Skeletal muscle satellite cell (primary cell): ENCODE data around the gene UPK3A. TPM values are rescaled to one million over a fixed set of nuclear protein-coding genes. Genes with fewer than 3 reads are reported as not detected.

ENCODE experiments used
- H3K27me3 ChIP-seq: 2 replicates; pipeline ENCODE4 v1.7.0; 2013; ENCODE audit warnings: low read length; ENCODE audit not compliant: control insufficient read depth, insufficient read depth
- H3K36me3 ChIP-seq: 2 replicates; pipeline ENCODE4 v1.7.0; 2013; ENCODE audit warnings: mild to moderate bottlenecking, control low read depth, low read length; ENCODE audit not compliant: insufficient read depth
- H3K4me1 ChIP-seq: 2 replicates; pipeline ENCODE4 v1.7.0; 2013; ENCODE audit warnings: low read length; ENCODE audit not compliant: control insufficient read depth, insufficient read depth
- H3K4me2 ChIP-seq: 2 replicates; pipeline ENCODE4 v1.7.0; 2013; ENCODE audit warnings: mild to moderate bottlenecking, low read length
- H3K4me3 ChIP-seq: 2 replicates; pipeline ENCODE4 v1.7.0; 2013; ENCODE audit warnings: low read length
- H3K9ac ChIP-seq: 2 replicates; pipeline ENCODE4 v1.7.0; 2013; ENCODE audit warnings: mild to moderate bottlenecking, low read depth, low read length, moderate library complexity
- H3K9me3 ChIP-seq: replicated peaks from 2 replicates; pipeline ENCODE4 v1.7.0; 2013; ENCODE audit warnings: mild to moderate bottlenecking, control low read depth, low read length
- total RNA-seq: library from RNA; depleted of rRNA; stranded (reverse); fragments of >200 nt; gene quantifications from 2 replicates; pipeline ENCODE4 v1.2.3, GENCODE V29; 2012; rRNA removed

The UPK3A gene
- total RNA-seq = not detected in 2 replicates

DNA sequence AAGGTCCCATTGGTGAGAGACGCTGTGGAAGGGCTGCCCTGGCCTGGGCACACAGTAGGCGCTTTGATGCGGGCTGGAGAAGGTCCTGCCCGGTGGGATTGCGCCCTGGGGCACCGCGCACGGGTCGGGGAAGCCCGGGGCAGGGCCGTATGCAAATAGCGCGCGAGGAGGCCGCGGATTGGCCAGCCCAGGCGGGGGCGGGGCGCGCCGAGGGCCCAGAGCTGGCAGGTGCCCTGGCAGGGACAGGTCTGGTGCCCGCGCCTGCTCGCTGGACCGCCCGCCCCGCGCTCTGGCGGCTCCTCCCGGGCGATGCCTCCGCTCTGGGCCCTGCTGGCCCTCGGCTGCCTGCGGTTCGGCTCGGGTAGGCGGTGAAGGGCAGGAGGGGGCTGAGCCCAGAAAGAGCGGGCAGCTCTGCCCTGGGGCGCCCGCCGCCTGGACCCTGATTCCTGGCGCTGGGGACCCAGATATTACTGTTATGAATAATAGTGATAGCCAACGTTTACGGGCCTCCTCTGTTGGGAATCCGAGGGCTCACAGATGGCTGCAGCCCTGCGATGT is at the start of gene UPK3A:
TSS of gene UPK3A (plus strand) at position 245 of the 558 bp plus-strand sequence. CDS start at position 310, 65 bp downstream.
- no peak within 1 kb of the TSS for H3K9ac ChIP-seq
- peaks cover 50% of the 10 kb centered on the region for H3K27me3 ChIP-seq
- H3K9me3 ChIP-seq = no peaks in the 10 kb centered on the region
- peak within 1 kb of the TSS; percentile 61 for H3K4me2 ChIP-seq
- H3K4me3 ChIP-seq = peak within 1 kb of the TSS; percentile 43
- H3K36me3 ChIP-seq = no peaks in the 10 kb centered on the region
- H3K4me1 ChIP-seq = no peaks in the 10 kb centered on the region

DNA sequence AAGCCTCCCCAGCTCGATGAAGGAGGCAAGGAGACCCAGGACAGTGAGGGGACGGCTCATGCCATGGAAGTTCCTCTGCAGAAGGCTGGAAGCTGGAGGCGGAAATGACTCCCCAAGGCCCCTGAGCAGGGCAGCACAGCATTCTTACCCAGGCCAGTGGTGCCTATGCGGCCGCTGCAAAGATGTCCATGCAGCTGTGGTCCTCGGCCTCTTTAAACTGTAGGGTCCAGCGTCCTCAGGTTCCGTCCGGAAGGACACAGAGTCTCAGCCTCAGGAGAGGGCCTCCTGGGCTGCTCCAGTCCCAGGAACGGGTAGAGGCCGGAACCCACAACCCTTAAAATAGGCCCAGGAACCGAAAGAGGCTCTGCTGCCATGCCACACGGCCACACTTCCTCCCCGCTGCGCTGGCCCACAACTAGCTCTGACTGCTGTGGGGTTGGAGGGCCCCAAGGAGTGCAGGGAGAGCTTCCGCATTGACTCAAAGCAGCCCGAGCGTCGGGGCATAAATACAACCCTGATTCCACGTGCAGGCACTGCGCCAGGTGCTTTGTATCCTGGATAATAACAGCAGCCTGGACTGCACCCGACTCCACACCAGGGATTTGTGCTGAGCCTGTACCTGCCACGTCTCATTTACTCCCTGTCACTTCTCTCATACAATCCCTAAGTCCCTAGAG is 49.5 kb upstream of the UPK3A start:
- Histone ChIP-seq H3K27me3 (no peaks in the 10 kb centered on the region), H3K9ac (no peak overlapping the region), H3K36me3 (no peaks in the 10 kb centered on the region), H3K4me2 (no peak overlapping the region), H3K4me1 (peaks cover 10% of the 10 kb centered on the region), H3K4me3 (no peak overlapping the region), H3K9me3 (no peaks in the 10 kb centered on the region)

DNA sequence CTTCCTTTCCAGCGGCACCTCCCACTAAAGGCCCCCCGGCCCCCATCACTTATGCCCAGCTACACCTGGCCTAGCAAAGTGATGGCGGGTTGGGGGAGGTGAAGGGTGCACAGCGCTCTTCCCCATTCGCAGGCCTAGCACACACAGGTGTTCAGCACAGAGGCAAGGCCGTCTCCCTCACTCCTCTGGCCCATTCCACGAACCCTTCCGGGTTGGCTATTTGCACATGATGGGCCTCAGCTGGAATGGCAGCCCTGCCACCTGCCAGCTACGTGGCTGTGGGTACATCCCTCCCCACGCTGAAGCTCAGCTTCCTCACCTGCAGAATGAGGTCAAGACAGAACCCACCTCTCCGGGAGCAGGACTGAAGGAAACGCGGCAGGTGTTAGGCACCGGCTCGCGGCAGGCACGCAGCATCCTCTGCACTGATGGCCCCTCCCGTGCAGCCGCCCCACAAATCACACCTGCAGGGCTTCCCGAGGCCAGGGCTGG is 48.9 kb upstream of the UPK3A start:
- no peaks in the 10 kb centered on the region for H3K9me3 ChIP-seq
- no peak overlapping the region for H3K9ac ChIP-seq
- no peak overlapping the region for H3K4me2 ChIP-seq
- no peaks in the 10 kb centered on the region for H3K36me3 ChIP-seq
- peaks cover 10% of the 10 kb centered on the region for H3K4me1 ChIP-seq
- no peaks in the 10 kb centered on the region for H3K27me3 ChIP-seq
- no peak overlapping the region for H3K4me3 ChIP-seq

DNA sequence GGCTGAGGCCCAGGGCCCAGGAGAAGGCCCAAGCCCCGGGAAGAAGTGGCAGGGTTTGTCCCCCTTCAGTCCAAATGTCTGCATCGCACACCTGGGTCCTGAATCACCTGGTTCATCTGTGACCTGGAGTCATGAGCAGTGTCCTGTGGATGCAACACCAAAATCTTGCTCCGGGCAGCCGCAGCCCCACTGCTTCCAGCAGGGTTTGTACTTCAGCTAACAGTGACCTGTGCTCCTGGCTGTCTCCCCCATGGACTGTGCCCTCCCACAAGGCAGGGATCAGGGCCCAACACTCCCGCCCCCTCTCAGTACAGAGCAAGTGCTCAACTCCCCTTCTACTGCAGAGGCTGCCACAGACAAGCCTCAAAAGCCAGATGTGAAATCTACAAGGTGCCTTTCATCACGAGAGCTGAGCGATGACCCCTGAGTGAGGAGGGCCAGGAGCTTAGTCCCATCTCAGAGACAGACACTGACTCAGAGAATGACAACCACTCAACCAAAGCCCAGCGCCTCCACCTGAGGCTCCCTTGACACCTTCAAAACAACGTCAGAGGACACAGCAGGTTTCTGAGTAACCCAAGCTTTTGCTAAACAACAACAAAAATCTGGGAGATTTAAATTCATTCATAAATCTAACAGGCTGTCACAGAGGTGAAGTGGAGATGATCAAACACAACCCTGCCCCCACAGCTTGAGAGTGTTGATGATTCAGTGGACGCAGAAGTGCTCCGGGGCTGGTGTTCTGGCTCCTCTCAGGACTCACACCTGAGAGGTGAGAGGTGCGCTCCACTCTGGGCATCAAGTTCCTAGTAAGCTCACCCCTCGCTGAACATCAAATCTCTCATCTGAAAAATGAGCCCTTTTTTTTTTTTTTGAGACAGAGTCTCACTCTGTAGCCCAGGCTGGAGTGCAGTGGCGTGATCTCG is 47.4 kb upstream of the UPK3A start:
- H3K27me3 ChIP-seq = no peaks in the 10 kb centered on the region
- no peak overlapping the region for H3K9ac ChIP-seq
- H3K4me3 ChIP-seq = no peak overlapping the region

DNA sequence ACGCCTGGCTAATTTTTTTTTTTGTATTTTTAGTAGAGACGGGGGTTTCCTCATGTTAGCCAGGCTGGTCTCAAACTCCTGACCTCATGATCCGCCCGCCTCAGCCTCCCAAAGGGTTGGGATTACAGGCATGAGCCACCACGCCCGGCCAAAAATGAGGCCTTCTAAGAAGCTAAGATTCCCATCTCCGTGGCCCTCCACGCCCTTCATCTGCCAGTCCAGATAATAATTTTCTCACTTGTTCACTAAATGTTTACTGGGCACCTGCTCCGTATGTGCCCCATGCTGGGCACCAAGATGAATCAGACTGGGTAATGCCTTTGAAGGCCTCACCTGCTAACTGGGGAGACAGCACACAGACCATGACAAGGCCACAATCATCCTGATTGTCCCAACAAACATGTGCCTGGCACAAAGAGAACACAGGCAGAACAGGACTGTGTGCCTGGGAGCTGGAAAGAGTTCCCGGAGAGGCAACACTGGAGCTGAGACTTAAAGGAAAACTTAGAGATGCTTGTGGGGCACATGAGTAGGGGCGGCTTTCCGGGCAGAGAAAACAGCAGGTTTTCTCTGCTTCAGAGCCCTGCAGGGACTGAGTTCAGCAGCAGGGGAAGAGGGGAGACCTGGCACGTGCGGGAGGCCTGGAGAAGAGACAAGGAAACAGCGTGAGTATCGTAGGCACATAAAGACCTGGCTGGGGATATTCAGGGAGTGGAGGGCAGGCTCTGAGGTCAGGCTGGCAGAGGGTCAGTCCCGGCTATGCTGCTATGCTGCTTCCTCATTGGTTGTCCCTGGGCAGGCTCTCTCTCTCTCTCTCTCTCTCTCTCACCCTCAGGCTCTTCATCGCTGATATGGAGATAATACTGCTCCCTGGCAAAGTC is 46.4 kb upstream of the UPK3A start:
- Histone ChIP-seq H3K27me3 (no peaks in the 10 kb centered on the region), H3K36me3 (no peaks in the 10 kb centered on the region), H3K4me2 (no peak overlapping the region), H3K4me3 (no peak overlapping the region), H3K9ac (no peak overlapping the region), H3K4me1 (peaks cover 13% of the 10 kb centered on the region), H3K9me3 (no peaks in the 10 kb centered on the region)

More for the DNA sequence above, 47.4 kb upstream of the UPK3A start:
- Histone ChIP-seq H3K9me3 (no peaks in the 10 kb centered on the region), H3K4me2 (no peak overlapping the region), H3K4me1 (peaks cover 13% of the 10 kb centered on the region), H3K36me3 (no peaks in the 10 kb centered on the region)

DNA sequence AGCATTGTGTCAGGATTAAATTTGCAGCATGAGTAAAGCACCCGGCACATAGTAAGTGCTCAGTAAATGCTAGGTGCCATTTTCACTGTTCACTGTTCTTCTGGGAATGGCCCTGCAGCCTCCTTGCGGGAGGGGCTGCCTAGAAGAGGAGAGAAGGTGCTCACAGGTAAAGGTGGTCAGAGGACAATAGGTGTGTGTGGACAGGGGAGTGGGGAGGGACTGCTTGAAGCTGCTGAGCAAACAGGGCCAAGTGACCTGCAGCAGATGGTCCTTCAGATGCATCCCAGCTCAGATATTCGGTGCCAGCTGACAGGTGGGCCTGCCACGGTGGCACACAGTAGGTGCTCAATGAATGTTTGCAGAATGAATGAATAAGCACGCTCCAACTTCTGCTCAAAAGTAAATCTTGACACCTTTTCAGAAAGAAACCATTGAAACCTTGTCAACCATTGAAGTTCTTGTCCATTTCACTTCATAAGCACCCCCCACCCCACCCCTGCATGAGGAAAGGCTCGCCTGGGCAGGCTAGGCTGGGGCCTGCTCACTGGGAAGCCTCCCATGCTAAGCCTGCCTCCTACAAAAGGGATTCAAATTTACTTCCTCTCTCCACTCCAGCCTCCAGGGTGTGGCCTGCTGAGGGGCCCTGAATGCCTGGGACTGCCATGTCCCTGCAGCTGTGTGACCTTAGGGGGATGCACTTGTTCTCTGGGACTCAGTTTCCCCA is 45.6 kb upstream of the UPK3A start:
- Histone ChIP-seq H3K4me3 (peak overlapping the region; percentile 79), H3K4me1 (peaks cover 13% of the 10 kb centered on the region)

DNA sequence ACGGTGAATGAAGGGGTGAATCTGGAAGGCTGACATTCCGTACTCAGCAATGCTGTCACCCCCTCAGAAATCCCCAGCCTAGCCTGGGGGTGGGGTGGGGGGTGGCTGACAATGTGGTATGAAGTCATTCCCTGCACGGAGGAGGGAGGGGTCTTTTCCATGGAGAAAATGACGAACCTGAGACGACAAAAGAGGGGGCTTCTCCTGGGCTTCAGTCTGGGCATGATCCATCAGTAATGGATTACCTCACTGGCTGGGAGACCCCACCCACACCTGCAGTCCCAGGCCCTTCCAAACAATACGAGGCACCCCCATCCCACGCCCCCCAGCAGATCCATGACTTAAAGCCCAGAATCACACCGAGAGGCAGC is 45.1 kb upstream of the UPK3A start:
- H3K4me1 ChIP-seq = peaks cover 13% of the 10 kb centered on the region
- H3K27me3 ChIP-seq = no peaks in the 10 kb centered on the region
- H3K36me3 ChIP-seq = no peaks in the 10 kb centered on the region
- peak overlapping the region; percentile 79 for H3K4me3 ChIP-seq
- no peaks in the 10 kb centered on the region for H3K9me3 ChIP-seq
- peak overlapping the region; percentile 65 for H3K9ac ChIP-seq
- peak overlapping the region; percentile 90 for H3K4me2 ChIP-seq

More for the DNA sequence above, 45.6 kb upstream of the UPK3A start:
- Histone ChIP-seq H3K9ac (no peak overlapping the region), H3K36me3 (no peaks in the 10 kb centered on the region), H3K9me3 (no peaks in the 10 kb centered on the region), H3K4me2 (peak overlapping the region; percentile 90), H3K27me3 (no peaks in the 10 kb centered on the region)

DNA sequence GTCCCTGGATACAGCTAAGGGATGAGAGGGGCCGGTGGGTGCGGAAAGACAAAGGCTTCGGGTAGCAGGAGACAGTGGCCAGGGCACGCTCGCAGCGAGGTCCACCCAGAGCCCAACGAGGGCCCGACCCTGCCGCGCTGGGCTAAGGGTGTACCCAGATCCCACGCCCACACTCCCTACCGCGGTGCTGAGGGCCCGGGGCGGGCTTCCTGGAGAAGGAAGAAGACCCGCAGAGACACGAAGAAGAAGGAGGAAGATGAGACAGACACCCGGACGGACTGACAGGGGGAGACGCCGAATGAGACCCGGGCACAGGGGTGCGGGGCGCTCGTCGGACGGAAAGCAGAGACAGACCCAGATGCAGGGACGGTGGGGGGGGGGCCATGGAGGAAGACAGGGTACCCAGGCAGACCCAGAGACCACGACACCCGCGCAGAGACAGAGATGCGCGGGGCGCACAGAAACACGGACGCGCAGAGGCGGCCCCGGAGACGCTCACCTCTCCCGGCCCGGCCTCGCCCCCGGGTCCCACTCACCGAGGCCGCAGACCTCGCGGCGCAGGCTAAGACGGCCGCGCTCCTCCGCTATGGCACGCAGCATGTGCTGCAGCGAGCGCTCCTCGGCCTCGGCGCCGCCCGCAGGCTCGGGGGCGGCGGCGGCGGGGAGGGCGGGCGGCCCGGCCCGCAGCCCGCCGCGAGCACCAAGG is 44.5 kb upstream of the UPK3A start:
- Histone ChIP-seq H3K36me3 (no peaks in the 10 kb centered on the region), H3K4me2 (peak overlapping the region; percentile 90), H3K9ac (peak overlapping the region; percentile 65), H3K4me3 (peak overlapping the region; percentile 79), H3K27me3 (no peaks in the 10 kb centered on the region), H3K4me1 (peaks cover 13% of the 10 kb centered on the region), H3K9me3 (no peaks in the 10 kb centered on the region)

DNA sequence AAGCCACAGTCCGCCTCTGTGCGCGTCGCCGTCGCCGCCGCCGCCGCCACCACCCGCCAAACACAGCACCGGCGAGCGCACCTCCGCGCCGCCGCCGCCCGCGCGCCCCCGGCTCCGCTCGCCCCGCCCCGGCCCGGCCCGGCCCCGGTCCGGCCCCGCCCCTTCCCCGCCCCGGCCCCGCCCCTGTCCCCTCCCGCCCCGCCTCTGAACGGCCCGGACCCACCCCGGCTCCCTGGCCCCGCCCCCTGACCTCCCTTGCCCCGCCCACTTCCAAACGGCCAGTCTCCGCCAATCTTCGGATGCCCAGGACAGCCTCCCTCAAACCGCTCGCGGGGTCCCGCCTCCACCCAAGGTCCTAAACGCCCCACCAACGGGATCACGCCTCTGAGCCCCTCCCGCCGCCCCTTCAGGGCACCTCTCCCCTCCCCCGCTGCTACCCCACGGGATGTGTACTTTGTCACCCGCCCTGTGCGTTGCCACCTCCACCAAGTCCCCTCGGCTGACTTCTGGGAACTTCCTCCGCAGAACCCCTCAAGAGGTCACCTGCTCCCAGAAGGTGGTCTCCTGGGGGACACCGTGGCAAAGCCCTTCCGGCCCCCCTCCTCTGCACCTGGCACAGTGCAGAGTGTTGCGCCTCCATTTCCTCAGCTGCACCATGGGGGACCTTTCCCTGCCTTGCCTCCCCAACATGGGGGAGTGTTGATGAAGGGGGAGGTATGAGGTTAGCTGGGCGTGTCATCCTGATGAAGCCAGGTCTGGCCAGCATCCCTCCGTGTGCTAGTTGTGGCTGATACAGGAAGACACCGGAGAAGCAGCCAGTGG is 43.7 kb upstream of the UPK3A start, which contains the start of gene KIAA0930:
TSS of gene KIAA0930 (minus strand) at position 85 of the 822 bp plus-strand sequence. CDS start 191 bp downstream, outside the sequence.
- no peaks in the 10 kb centered on the region for H3K36me3 ChIP-seq
- H3K9me3 ChIP-seq = no peaks in the 10 kb centered on the region
- H3K4me2 ChIP-seq = peak within 1 kb of the TSS; percentile 90
- H3K9ac ChIP-seq = peak within 1 kb of the TSS; percentile 65
- no peaks in the 10 kb centered on the region for H3K27me3 ChIP-seq
- peaks cover 14% of the 10 kb centered on the region for H3K4me1 ChIP-seq
- peak within 1 kb of the TSS; percentile 79 for H3K4me3 ChIP-seq
